Left cardiac atrium (tissue), 4 donors: Measurements from ENCODE around the gene PDE1C. TPM values are rescaled to one million over a fixed set of nuclear protein-coding genes. Genes with fewer than 3 reads are reported as not detected.
A peak's percentile ranks its signal among the peaks of the same experiment; 100 is the strongest.

Experiments
- ATAC-seq, 2 donors: fragments of 200-7000 bp; cut with Tn5 transposase; one replicate each; pipeline ENCODE4 v1.9.1; 2020; ENCODE audit warnings: mild to moderate bottlenecking in 2 of 2, moderate library complexity in 2 of 2
- DNase-seq: peaks from one replicate; pipeline ENCODE4 v3.0.0-alpha.2; 2020
- intact Hi-C, 2 donors: fragments of 100-400 bp; cut with DNase I; formaldehyde crosslinking; loops; one replicate each; pipeline versions ENCODE4 v1.14.1 to v1.15.1; 2022 to 2023
- total RNA-seq, 2 donors: library from RNA; stranded (reverse); fragmentation: NEBNext Ultra II Directional; extraction: Animal tissue kit (Norgen Biotek cat#: 25700); gene quantifications; one replicate each; pipeline ENCODE4 v1.2.1, GENCODE V29; 2021
- donor health status: DM: no; HTN: yes; CAD: no.
- donor health status: DM: no; HTN: yes; CAD: no; lungs with severe emphysema.
- donor health status: DM: yes; HTN: yes; CAD: no.
- donor health status: Dilated cardiomyopathy.

Gene PDE1C
- total RNA-seq, 2 donors from 2014 or later, result 44.2 to 50.8 TPM

GRCh38 chr7:31963569-31964175 is 106.5 kb downstream of the PDE1C start:
- no peak for DNase-seq
- peak; percentile 58 to 88 for ATAC-seq
- intact Hi-C loops, result no loop called here

- DNase-seq, result no peak
- ATAC-seq, result peak in 1 of 2 donors; percentile 39
- intact Hi-C loops, result no loop called here
Observed at GRCh38 chr7:31962246-31962645, 108.0 kb downstream of the PDE1C start.

- DNase-seq, result no peak
- intact Hi-C loops, result no loop called here
- no peak for ATAC-seq
Observed at GRCh38 chr7:31958226-31958625, 112.0 kb downstream of the PDE1C start.

DNA sequence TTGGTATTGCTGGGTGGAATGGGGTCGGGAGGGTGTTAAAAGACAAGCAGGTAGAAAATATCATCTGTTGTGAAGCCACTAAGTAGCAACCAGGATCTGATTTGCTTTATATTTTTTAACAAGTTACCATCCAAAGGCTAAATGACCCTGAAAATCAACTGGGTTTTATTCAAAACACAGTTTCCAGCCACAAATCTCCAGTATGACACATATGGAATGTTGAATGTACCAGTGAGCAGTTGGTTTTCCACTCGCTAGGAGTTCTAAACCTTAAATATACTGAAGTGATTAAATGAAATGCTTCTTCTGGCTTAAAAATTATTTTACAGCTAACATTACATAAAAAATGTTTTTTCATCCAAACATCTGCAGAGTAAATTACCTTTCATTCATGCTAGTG is 112.5 kb downstream of the PDE1C start:
- DNase-seq (no peak), ATAC-seq (no peak)
- intact Hi-C loops, result no loop called here

GRCh38 chr7:31957090-31957720 is 113.0 kb downstream of the PDE1C start:
- intact Hi-C loops, result no loop called here
- ATAC-seq, result peak in 1 of 2 donors; percentile 20

GRCh38 chr7:31955641-31956040 is 114.6 kb downstream of the PDE1C start:
- ATAC-seq, result peak in 1 of 2 donors; percentile 51
- no peak for DNase-seq
- intact Hi-C loops, result no loop called here

More at GRCh38 chr7:31957090-31957720, 113.0 kb downstream of the PDE1C start:
- no peak for DNase-seq

- intact Hi-C loops, result no loop called here
- no peak for ATAC-seq
- no peak for DNase-seq
Observed at GRCh38 chr7:31955021-31955420, 115.2 kb downstream of the PDE1C start.

DNA sequence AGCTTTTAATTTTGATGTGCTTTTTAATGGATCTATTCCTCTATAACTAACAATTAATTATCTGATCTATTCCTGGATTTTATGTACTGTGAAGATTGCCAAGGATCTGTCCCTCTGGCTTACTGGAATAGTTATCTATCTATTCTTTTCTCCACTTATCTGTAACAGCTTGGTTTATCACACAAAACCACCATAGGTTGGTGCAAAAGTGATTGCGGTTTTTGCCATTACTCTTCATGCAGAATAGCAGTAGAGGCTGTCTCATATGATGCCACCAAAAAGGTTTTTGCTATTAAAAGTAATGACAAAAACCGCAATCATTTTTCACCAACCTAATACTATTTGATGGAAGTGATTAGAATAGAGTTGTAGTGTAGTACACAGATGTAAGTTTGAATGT is 115.7 kb downstream of the PDE1C start:
- no peak for DNase-seq
- intact Hi-C loops, result no loop called here
- no peak for ATAC-seq

DNA sequence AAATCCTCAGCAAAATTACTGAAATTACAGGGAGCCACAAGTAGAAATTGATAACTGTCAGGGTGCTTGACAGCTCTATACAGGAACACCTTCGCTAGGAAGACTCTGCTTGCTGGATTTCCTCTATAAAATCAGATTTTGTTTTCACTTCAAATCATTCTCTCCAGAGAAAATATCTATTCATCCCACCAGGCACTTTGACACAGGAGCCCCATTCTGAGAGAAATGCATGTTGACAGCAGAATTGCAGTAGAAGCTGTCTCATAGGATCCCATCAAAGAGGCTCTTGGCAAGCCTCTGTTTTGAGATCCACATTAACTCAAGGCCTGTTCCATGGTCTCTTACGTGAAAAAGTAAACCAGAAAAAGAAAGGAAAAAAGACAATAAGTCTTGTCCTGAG is 116.8 kb downstream of the PDE1C start:
- intact Hi-C loops, result no loop called here
- ATAC-seq, result no peak

GRCh38 chr7:31950091-31950755 is 120.0 kb downstream of the PDE1C start:
- ATAC-seq (no peak), DNase-seq (no peak)
- intact Hi-C loops, result no loop called here

More for the DNA sequence above, 116.8 kb downstream of the PDE1C start:
- DNase-seq, result no peak

GRCh38 chr7:31948029-31948428 is 122.2 kb downstream of the PDE1C start:
- peak in 1 of 2 donors; percentile 91 for ATAC-seq
- no peak for DNase-seq
- intact Hi-C loops, result no loop called here

DNA sequence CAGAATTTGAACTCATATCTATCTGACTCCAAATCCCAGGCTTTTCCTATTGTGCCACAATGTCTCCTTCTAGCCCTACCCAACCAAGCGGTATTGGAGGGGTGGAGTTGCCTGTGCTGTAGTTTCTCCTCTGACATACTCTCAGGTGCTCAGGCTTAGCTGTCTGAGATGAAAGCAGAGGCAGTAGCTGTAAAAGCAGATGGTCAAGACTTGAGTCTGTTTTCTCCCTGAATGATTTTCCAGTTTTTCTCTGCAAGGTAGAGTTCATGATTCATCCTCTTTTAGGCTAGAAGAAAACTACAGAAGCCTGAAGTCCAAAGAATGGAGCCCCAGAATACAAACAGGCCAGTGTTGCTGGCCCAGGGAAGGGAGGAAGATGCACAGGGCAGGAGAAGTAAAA is 130.0 kb downstream of the PDE1C start:
- ATAC-seq (no peak), DNase-seq (no peak)
- intact Hi-C loops, result no loop called here

- ATAC-seq (no peak), DNase-seq (no peak)
- intact Hi-C loops, result no loop called here
Observed at GRCh38 chr7:31939076-31939475, 131.1 kb downstream of the PDE1C start.

DNA sequence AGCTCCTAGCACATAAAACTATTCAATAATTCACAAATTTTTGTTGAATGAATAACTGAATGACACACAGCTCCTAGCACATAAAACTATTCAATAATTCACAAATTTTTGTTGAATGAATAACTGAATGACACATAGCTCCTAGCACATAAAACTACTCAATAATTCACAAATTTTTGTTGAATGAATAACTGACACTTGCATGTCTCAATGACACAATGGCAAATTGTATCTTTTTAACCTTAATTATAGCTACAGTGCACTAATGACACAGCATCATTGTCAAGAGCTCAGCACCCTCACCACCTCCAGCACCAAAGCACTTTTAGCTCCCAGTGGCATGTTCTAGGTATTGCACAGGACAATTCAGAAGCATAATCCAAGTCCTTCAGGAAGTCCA is 131.6 kb downstream of the PDE1C start:
- ATAC-seq (no peak), DNase-seq (no peak)
- intact Hi-C loops, result no loop called here

DNA sequence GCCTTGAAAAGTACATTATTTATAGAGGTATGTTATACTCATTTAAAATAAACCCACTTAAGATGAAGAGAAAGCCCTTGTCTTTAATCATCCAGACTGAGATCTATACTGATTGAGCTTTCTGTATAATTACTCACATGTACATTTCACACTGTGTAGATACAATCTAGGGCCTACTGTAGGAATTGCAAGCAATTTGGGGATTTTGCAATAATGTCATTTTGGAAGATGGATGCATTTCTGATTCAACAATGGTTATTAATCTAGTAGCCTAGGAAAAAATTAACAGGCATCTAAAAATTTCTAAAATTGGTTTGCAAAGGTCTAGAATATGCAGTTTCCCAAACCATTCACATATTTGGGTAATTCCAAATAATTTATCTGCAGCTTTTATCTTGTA is 132.2 kb downstream of the PDE1C start:
- no peak for DNase-seq
- intact Hi-C loops, result no loop called here
- no peak for ATAC-seq

DNA sequence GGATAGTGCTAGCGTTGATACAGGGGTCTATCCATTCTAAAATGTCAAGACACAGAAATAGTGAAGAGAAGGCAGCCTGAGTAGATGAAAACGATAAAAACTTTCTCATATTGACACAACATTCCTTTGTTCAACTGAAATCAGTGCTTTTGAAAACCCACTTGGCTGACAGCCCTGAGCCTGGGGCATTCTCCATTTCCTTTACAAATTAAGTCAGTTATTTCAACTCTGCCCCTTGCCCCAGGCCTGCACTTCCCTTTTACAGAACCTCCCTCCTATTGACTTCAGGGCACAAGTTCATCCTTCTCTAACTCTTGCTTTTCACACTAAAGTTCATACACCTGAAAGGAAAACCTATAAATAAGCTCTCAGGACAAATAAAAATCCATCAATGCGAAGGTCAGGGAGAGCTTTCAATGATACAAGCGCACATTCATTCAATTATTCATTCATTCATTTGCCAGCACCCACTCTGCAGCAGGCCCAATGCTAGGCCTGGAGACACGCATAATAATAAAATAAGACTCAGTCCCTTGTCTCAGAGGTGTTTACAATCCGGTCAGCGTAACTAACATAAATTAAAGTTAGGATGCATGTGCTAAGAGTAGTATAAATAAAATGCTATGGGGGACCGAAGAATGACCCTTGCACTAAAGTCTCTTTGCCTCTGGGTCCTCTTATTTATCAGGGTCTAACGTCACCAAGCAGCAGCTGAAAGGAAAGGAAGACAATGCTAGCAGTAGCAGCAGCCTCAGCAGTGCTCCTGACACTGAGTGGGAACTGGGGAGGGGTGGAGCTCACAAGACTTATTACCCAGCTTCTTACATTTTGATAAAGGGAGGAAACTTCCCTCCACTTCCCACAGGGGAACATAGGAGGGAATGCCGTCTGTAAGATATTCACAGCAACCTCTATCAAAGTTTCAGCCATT is 134.8 kb downstream of the PDE1C start:
- ATAC-seq (no peak), DNase-seq (no peak)
- intact Hi-C loops, result no loop called here

DNA sequence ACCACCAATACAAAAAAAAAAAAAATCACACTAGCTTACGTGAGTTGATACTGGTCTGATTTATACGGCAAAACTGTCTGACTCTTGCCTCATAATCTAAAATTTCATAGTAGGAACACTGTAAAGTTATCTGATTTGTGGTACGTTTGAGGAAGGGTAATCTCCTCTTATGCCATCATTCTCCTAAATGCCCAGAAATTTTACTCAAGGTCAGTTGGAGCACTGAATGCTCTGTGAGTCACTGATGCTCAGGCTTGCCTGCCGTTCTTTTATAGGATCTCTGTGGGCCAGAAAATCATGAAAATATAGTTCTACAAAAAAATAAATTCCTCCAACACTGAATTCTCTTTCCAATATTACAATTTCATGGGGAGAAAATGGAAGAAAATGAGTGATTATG is 135.7 kb downstream of the PDE1C start:
- intact Hi-C loops, result no loop called here
- DNase-seq, result no peak
- ATAC-seq, result no peak

- intact Hi-C loops, result no loop called here
- DNase-seq, result no peak
- ATAC-seq, result no peak
Observed at GRCh38 chr7:31933481-31933880, 136.7 kb downstream of the PDE1C start.

DNA sequence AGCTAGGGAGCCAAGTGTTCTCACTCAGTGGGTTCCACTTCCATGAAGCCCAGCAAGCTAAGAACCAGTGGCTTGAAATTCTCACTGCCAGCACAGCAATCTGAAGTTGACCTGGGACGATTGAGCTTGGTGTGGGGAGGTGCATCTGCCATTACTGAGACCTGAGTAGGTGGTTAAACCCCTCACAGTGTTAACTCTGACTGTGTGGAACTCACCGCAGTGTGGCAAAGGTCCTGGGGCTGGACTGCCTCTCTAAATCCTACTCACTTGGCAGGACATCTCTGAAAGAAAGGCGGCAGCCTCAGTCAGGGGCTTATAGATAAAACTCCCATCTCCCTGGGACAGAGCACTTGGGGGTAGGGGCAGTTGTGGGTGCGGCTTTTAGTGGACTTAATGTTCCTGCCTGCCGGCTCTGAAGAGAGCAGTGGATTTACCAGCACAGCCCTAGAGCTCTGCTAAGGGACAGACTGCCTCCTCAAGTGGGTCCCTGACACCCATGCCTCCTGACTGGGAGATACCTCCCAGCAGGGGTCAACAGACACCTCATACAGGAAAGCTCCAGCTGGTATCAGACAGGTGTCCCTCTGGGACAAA is 143.1 kb downstream of the PDE1C start:
- intact Hi-C loops, result no loop called here
- no peak for DNase-seq
- ATAC-seq, result no peak
